HepG2 (cell line): Measurements from ENCODE around the gene OSER1. TPM values are rescaled to one million over a fixed set of nuclear protein-coding genes. Genes with fewer than 3 reads are reported as not detected.

Source experiments
- ATAC-seq: fragments of 200-7000 bp; cut with Tn5 transposase; 3 replicates; pipeline ENCODE4 v1.9.1; 2020; ENCODE audit warnings: mild to moderate bottlenecking, moderate library complexity
- BruUV-seq: library from RNA; stranded (reverse); fragments of 400-500 nt; replicated peaks from 2 replicates; lab custom pipeline; 2021; lab: Mats Ljungman, UMichigan
- CTCF ChIA-PET: fragments of 300-600 bp; formaldehyde crosslinking; extraction: SDS; loops from one replicate; lab custom pipeline; 2021; ENCODE audit warnings: low total read pairs, inconsistent platforms, low intra/inter-chr PET ratio; lab: Yijun Ruan, JAX
- POLR2A ChIA-PET: fragments of 350-600 bp; sonication (Branson Sonifier 250); formaldehyde crosslinking; loops from one replicate; lab custom pipeline; 2020; ENCODE audit warnings: antibody characterized with exemption, inconsistent platforms; lab: Yijun Ruan, JAX
- DNase-seq: peaks from one replicate; pipeline ENCODE4 v3.0.0-alpha.2; 2015; ENCODE audit warnings: low spot score
- FAIRE-seq: peaks from 3 replicates; lab custom pipeline; 2011; peaks lifted over from hg19 to GRCh38; lab: Jason Lieb, UNC
- H2AFZ ChIP-seq: one replicate; pipeline ENCODE4 v1.6.1; 2011; ENCODE audit warnings: low read length, inconsistent platforms
- H3K27ac ChIP-seq: fragments of 300-600 bp; 3 replicates; pipeline ENCODE4 v1.8.0; 2011; ENCODE audit warnings: mixed run types, mild to moderate bottlenecking, mixed read lengths, low read length, inconsistent platforms; ENCODE audit not compliant: insufficient read depth; ENCODE audit errors: extremely low read length
- H3K27me3 ChIP-seq, 2 experiments: fragments of 200-600 bp in 1 of 2; 2 replicates in 1 of 2; 3 replicates in 1 of 2; pipeline versions ENCODE4 v1.6.0 to v1.8.0; 2011; ENCODE audit warnings: low read length in 2 of 2, mild to moderate bottlenecking in 2 of 2, moderate library complexity in 2 of 2, inconsistent platforms in 1 of 2; ENCODE audit not compliant: insufficient read depth in 2 of 2, control insufficient read depth in 1 of 2
- H3K36me3 ChIP-seq, 2 experiments: fragments of 200-600 bp in 1 of 2; replicated peaks in 1 of 2; 2 replicates in 1 of 2; 3 replicates in 1 of 2; pipeline versions ENCODE4 v1.5.1 to v1.8.0; 2011; ENCODE audit warnings: low read length in 2 of 2, inconsistent platforms in 1 of 2; ENCODE audit not compliant: insufficient read depth in 2 of 2, control insufficient read depth in 1 of 2
- H3K4me1 ChIP-seq: 2 replicates; pipeline ENCODE4 v1.5.1; 2012; ENCODE audit warnings: low read length, inconsistent platforms; ENCODE audit not compliant: insufficient read depth
- H3K4me2 ChIP-seq: 2 replicates; pipeline ENCODE4 v1.6.0; 2011; ENCODE audit warnings: low read depth, low read length, inconsistent platforms
- H3K4me3 ChIP-seq, 3 experiments: fragments of 200-600 bp in 1 of 3; sonication (generic), shearing (Covaris generic) in 1 of 3; replicated peaks in 1 of 3; 2 replicates each; pipeline ENCODE4 v1.5.1; 2011 to 2016; ENCODE audit warnings: low read length in 3 of 3, inconsistent platforms in 2 of 3, low read depth in 2 of 3, mild to moderate bottlenecking in 2 of 3, control low read depth in 1 of 3, mixed read lengths in 1 of 3; ENCODE audit not compliant: insufficient read depth in 1 of 3
- H3K79me2 ChIP-seq: one replicate; pipeline ENCODE4 v1.6.1; 2011; ENCODE audit warnings: low read length, inconsistent platforms; ENCODE audit not compliant: insufficient read depth
- H3K9ac ChIP-seq: 2 replicates; pipeline ENCODE4 v1.6.0; 2011; ENCODE audit warnings: mild to moderate bottlenecking, low read depth, low read length, inconsistent platforms; ENCODE audit not compliant: insufficient read depth
- H3K9me3 ChIP-seq: 2 replicates; pipeline ENCODE4 v1.5.1; 2012; ENCODE audit warnings: mild to moderate bottlenecking, low read length
- H4K20me1 ChIP-seq: 2 replicates; pipeline ENCODE4 v1.6.0; 2011; ENCODE audit warnings: inconsistent platforms, mild to moderate bottlenecking, low read length, moderate library complexity; ENCODE audit not compliant: insufficient read depth
- EP300 ChIP-seq, 3 experiments: sonication (generic) in 1 of 3; formaldehyde crosslinking in 1 of 3; IDR thresholded peaks; 2 replicates each; pipeline versions ENCODE4 v1.5.1 to v1.6.1; 2011 to 2020; ENCODE audit warnings: low read depth in 2 of 3, low read length in 2 of 3, borderline replicate concordance in 1 of 3, improper control_type of control experiment in 1 of 3, mild to moderate bottlenecking in 1 of 3, missing genetic modification reagents in 1 of 3, moderate library complexity in 1 of 3
- GZF1 ChIP-seq: sonication (generic); formaldehyde crosslinking; IDR thresholded peaks from 2 replicates; pipeline ENCODE4 v1.5.1; 2020; ENCODE audit warnings: mild to moderate bottlenecking, missing genetic modification reagents
- HOXA3 ChIP-seq: sonication (generic); formaldehyde crosslinking; IDR thresholded peaks from 2 replicates; pipeline ENCODE4 v1.5.0; 2020; ENCODE audit warnings: missing genetic modification reagents
- KDM3A ChIP-seq: IDR thresholded peaks from 2 replicates; pipeline ENCODE4 v1.6.1; 2018; ENCODE audit warnings: low read depth, missing compliant biosample characterization
- MAZ ChIP-seq, 2 experiments: sonication (generic) in 1 of 2; formaldehyde crosslinking in 1 of 2; IDR thresholded peaks; 2 replicates each; pipeline versions ENCODE4 v1.5.0 to v1.6.1; 2012 to 2020; ENCODE audit warnings: low read depth in 2 of 2, mild to moderate bottlenecking in 2 of 2, borderline replicate concordance in 1 of 2, improper control_type of control experiment in 1 of 2, low read length in 1 of 2, missing genetic modification reagents in 1 of 2, moderate library complexity in 1 of 2
- SSRP1 ChIP-seq: IDR thresholded peaks from 2 replicates; pipeline ENCODE4 v1.6.1; 2016; ENCODE audit warnings: control low read depth
- ZNF101 ChIP-seq: sonication (generic); formaldehyde crosslinking; IDR thresholded peaks from 2 replicates; pipeline ENCODE4 v1.4.0; 2020; ENCODE audit warnings: mild to moderate bottlenecking, low read depth, missing genetic modification reagents, borderline replicate concordance
- ZNF121 ChIP-seq: sonication (generic); formaldehyde crosslinking; IDR thresholded peaks from 2 replicates; pipeline ENCODE4 v1.5.0; 2020; ENCODE audit warnings: mild to moderate bottlenecking, missing genetic modification reagents
- ZNF318 ChIP-seq: sonication (generic); formaldehyde crosslinking; IDR thresholded peaks from 2 replicates; pipeline ENCODE4 v1.4.0; 2020; ENCODE audit warnings: mild to moderate bottlenecking, missing genetic modification reagents
- ZNF460 ChIP-seq: sonication (generic); formaldehyde crosslinking; IDR thresholded peaks from 2 replicates; pipeline ENCODE4 v1.5.1; 2020; ENCODE audit warnings: missing genetic modification reagents, mild to moderate bottlenecking, borderline replicate concordance
- ZNF468 ChIP-seq: sonication (generic); formaldehyde crosslinking; IDR thresholded peaks from 2 replicates; pipeline ENCODE4 v1.8.0; 2022; ENCODE audit warnings: mild to moderate bottlenecking, moderate library complexity, missing genetic modification reagents
- ZNF616 ChIP-seq: sonication (generic); formaldehyde crosslinking; IDR thresholded peaks from 2 replicates; pipeline ENCODE4 v1.5.0; 2020; ENCODE audit warnings: low read depth, mild to moderate bottlenecking, missing genetic modification reagents
- ZNF709 ChIP-seq: sonication (generic); formaldehyde crosslinking; IDR thresholded peaks from 2 replicates; pipeline ENCODE4 v1.5.0; 2020; ENCODE audit warnings: mild to moderate bottlenecking, missing genetic modification reagents
- WGBS: methylation state at CpG from one replicate; pipeline ENCODE4 v1.1.6; 2017; ENCODE audit warnings: low lambda C conversion rate; 5-methylcytosine and 5-hydroxymethylcytosine counted together
- in situ Hi-C: cut with HindIII; loops from 2 replicates; pipeline ENCODE4 v1.10.0; 2017; ENCODE audit warnings: low pct_unique_long_range_greater_than_20kb; ENCODE audit not compliant: extremely low pct_ligation_motif_present
- intact Hi-C: fragments of 100-400 bp; cut with micrococcal nuclease; formaldehyde crosslinking; loops from one replicate; pipeline ENCODE4 v1.10.0; 2022; ENCODE audit not compliant: unreplicated experiment
- polyA plus RNA-seq, 8 experiments: library from polyadenylated mRNA; depleted of rRNA in 3 of 8; stranded (reverse) in 7 of 8; unstranded in 1 of 8; fragments of >200 nt; fragmentation: Illumina TruSeq in 4 of 8; extraction: Trizol in 4 of 8; gene quantifications; 2 replicates each; pipeline versions ENCODE4 v1.2.1 to v1.2.3, GENCODE V29; 2011 to 2016; ENCODE audit warnings: low read depth in 4 of 8, missing spikeins in 1 of 8, mixed read lengths in 1 of 8; ENCODE audit not compliant: insufficient read depth in 1 of 8
- total RNA-seq, 5 experiments: library from RNA; depleted of rRNA; stranded (reverse); fragments of >200 nt; fragmentation: Illumina TruSeq; extraction: Trizol; gene quantifications; 2 replicates each; pipeline ENCODE4 v1.2.3, GENCODE V29; 2016; ENCODE audit warnings: low read depth in 1 of 5

OSER1 gene
- total and polyA plus RNA-seq, 2 of the 13 experiments (the other 11 are each of a cell fraction or from before 2014, with no cell fraction given), result 71.2 to 71.5 TPM

- no peak for TF ChIP-seq EP300 (IDR thresholded peaks at IDR 0.05; ENCODE audit: low read depth in 2 of 2, low read length in 2 of 2)
- TF ChIP-seq EP300 (CRISPR knock-in tag; IDR thresholded peaks at IDR 0.05; ENCODE audit: borderline replicate concordance), result no peak
- peak; percentile 71; the same call in 1 of the 2 replicates for TF ChIP-seq MAZ (IDR thresholded peaks at IDR 0.05; ENCODE audit: borderline replicate concordance, low read depth, low read length)
- TF ChIP-seq MAZ (CRISPR knock-in tag; IDR thresholded peaks at IDR 0.05; ENCODE audit: low read depth), result peak; percentile 89
- TF ChIP-seq ZNF468, result no peak
- TF ChIP-seq ZNF709 (CRISPR knock-in tag), result peak; percentile 76; the same call in 1 of the 2 replicates
- TF ChIP-seq SSRP1 (CRISPR knock-in tag), result no peak
- TF ChIP-seq, all 625 proteins: peak for 109
Measured at GRCh38 chr20:44217342-44218092, 6.9 kb upstream of the OSER1 start (continued).

- ChIA-PET POLR2A (no interaction called here), CTCF (interaction anchor here (0.9 to 5.6 kb wide), 7 partner anchors 25 to 395 kb away, joined by 3 to 73 read pairs (median 11); partner anchors contain the start of gene FITM2)
- Histone ChIP-seq H4K20me1 (peaks cover 2% of the 10 kb centered on the region; the same call in 1 of the 2 replicates), H3K9ac (no peak overlapping the region), H3K36me3 (no peaks in the 10 kb centered on the region), H3K4me1 (peaks cover 38% of the 10 kb centered on the region), H2AFZ (no peak overlapping the region), H3K79me2 (peaks cover 13% of the 10 kb centered on the region), H3K27me3 (no peaks in the 10 kb centered on the region; a peak in 1 of 5 replicates), H3K27ac (no peak overlapping the region), H3K4me3 (no peak overlapping the region), H3K9me3 (no peaks in the 10 kb centered on the region), H3K4me2 (no peak overlapping the region)
- no TSS peak for BruUV-seq
- WGBS, result 45% methylated on average over 7 of the region's 7 CpGs
- intact Hi-C loops, result loop anchor here (10.0 kb wide), 2 partner anchors 470 to 670 kb away; partner anchors contain the start of gene YWHAB
- peak; percentile 52 for ATAC-seq
- FAIRE-seq, result peak; percentile 74
- DNase-seq, result peak; percentile 78
- in situ Hi-C loops, result loop anchor here (5.0 kb wide), 4 partner anchors 97 to 397 kb away; partner anchors contain the start of gene FITM2
- no peak for TF ChIP-seq GZF1 (CRISPR knock-in tag)
- TF ChIP-seq ZNF121 (CRISPR knock-in tag), result no peak
- no peak for TF ChIP-seq ZNF460 (CRISPR knock-in tag)
- TF ChIP-seq HOXA3 (CRISPR knock-in tag), result no peak
- peak; percentile 63; the same call in 1 of the 2 replicates for TF ChIP-seq KDM3A (CRISPR knock-in tag)
- no peak for TF ChIP-seq ZNF101 (CRISPR knock-in tag)
- no peak for TF ChIP-seq ZNF318 (CRISPR knock-in tag)
- no peak for TF ChIP-seq ZNF616
Measured at GRCh38 chr20:44215125-44215524, 4.6 kb upstream of the OSER1 start.
